GM21786 (cell line): ENCODE measurements around the gene FAM171A1.
"Not testable (repeated sequence)": the region's sequence is repeated elsewhere in the genome, so short reads cannot be mapped to it uniquely, and the experiment has no call there.

Experiments
- ATAC-seq: cut with Tn5 transposase; IDR thresholded peaks from one replicate; pipeline ENCODE4 v1.9.1; 2021; ENCODE audit not compliant: unreplicated experiment

FAM171A1 gene

DNA sequence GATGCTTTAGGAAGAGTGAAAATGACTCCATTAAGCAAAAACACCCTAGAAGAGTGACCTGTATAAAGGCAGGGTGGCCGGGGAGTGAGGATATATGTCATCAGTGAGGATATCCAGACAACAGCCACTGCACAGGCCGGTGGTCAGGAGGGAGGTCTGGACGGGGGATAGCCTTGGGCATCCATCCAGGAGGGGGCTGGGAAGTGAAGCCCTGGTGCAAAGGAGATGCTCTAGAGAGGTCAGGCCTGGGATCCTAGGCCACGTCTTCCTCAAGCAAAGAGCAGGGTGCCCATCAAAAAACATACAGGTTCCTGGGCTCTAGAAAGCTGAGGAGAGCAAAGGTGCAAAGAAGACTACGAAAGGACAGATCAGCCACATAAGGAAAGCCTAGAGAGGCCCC lies 25.6 kb downstream of the FAM171A1 start:
- no peak for ATAC-seq

DNA sequence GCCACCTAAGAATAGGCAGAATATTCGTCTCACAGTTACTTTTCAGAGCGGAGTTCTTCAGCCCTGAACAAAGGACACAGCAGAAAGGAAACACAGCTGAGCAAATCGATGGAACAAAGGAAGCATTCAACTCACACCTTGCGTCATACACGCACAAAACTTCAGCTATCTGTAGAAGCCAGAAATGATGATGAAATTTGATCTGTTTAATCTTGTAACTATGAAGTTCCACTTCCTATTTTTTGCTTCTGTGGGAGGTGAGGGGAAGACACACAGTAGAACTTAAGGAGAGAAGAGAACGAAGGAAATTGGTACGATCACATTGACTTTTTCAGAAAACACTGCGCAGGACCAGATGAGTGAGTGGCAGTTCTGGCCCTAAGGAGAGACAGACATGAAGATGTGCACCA lies 26.2 kb downstream of the FAM171A1 start:
- no peak for ATAC-seq

DNA sequence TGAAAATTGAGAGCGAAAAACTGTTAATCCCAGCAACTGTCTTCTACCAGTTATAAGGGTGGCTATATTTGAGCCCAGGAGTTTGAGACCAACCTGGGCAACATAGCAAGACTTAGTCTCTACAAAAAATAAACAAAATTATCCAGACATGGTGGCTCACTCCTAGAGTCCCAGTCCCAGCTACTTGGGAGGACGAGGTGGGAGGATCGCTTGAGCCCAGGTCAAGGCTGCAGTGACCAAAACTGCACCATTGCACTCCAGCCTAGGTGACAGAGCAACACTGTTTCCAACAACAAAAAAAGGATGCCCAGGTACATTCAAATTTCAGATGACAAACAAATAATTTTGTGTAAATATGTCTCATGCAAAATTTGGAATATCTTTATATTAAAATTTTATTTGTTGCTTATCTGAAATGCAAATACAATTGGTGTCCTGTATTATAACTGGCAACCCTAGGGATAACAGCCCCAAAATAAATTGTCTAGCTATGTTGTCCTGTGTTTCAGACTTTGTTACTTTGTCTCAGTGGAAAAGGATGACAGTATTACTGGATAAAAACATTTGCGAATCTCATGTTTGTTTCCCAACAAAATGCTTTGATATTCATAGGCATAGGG lies 26.7 kb downstream of the FAM171A1 start:
- no peak for ATAC-seq

DNA sequence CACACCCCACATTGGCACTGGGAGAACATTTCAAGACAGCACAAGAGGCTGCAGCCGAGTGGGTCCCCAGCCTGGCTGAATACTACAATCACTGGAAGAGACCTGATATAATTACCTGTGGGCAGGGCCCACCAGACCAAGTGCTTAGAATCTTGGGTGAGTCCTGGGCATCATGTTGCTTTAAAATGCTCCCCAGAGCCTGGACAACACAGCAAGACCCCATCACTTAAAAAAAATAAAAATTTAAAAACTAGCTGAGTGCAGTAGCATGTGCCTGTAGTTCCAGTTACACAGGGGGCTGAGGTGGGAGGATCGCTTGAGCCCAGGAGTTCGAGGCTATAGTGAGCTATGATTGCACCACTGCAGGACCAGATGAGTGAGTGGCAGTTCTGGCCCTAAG lies 28.1 kb downstream of the FAM171A1 start:
- no peak for ATAC-seq

GRCh38 chr10:15341502-15342128 lies 29.5 kb downstream of the FAM171A1 start:
- no peak for ATAC-seq

GRCh38 chr10:15339892-15340291 lies 31.2 kb downstream of the FAM171A1 start:
- no peak for ATAC-seq

- not testable (repeated sequence) for ATAC-seq
These were observed 33.6 kb downstream of the FAM171A1 start for GRCh38 chr10:15337441-15337923.

GRCh38 chr10:15336211-15336610 lies 34.9 kb downstream of the FAM171A1 start:
- no peak for ATAC-seq

DNA sequence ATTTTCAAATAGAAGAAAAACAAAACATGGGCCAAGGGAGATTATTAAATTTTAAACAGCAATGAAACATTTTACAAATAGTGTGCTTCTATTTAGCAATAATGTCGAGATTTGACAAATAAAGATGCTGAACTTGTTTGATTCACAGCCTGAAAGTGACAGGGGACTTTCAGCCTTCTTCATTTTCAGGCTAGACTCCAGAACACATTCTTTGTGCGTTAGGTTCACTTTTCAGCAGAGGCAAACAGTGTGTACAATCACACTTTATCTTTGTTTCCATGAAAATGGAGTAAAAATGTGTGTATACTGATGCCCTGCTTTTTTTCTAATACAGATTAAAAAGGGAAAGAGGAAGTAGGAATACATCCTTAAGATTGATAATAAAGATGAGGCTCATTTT lies 35.6 kb downstream of the FAM171A1 start:
- ATAC-seq = no peak

DNA sequence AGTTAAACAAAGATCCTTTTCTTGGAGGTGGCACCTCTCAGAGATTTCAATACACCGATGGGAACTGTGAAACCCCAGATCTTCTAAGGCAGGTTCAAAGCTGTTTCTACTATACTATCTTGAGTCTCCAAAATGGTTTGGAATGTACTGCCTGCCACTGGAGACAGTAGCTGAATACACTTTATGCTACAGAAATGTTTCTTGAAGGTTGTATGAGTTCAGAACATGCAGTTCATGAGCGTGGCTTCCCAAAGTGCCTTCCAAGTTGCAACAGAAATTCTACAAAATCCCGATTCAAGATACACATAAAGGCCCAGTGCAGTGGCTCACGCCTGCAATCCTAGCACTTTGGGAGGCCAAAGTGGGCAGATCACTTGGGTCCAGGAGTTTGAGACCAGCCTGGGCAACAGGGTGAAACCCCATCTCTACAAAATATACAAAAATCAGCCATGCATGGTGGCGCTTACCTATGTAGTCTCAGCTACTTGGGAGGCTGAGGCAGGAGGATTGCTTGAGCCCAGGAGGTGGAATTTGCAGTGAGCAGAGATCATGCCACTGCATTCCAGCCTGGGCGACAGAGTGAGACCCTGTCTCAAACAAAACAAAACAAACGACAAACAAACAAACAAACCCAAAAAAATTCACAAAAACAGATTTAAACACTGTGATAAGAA lies 36.3 kb downstream of the FAM171A1 start:
- no peak for ATAC-seq

- no peak for ATAC-seq
These were observed 37.0 kb downstream of the FAM171A1 start for GRCh38 chr10:15333909-15334649.

DNA sequence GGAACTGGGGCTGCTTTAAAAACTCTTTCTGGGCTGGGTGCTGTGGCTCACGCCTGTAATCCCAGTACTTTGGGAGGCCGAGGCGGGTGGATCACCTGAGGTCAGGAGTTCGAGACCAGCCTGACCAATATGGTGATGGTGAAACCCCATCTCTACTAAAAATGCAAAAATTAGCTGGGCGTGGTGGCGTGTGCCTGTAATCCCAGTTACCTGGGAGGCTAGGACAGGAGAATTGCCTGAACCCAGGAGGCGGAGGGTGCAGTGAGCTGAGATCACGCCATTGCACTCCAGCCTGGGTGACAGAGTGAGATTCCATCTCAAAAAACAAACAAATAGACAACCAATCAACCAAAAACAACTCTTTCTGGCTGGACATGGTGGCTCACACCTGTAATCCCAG lies 37.9 kb downstream of the FAM171A1 start:
- ATAC-seq = not testable (repeated sequence)

- ATAC-seq = no peak
These were observed 39.6 kb downstream of the FAM171A1 start for GRCh38 chr10:15331461-15331860.

DNA sequence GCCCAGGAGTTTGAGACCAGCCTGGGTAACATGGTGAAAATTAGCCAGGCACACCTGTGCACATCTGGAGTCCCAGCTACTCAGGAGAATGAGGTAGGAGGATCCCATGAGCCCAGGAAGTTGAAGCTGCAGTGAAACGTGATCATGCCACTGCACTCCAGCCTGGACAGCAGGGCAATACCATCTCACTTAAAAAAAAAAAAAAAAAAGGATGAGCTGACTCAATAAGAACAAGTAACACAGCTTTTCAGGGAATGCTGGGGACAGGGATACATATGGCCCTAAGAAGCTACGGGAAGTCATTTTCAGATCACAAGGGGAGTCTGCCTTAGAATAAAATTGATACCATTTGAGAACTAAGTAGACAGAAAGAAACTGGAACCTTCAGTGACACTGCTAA lies 41.7 kb downstream of the FAM171A1 start:
- ATAC-seq = no peak

GRCh38 chr10:15325944-15326284 lies 45.2 kb downstream of the FAM171A1 start:
- no peak for ATAC-seq

- no peak for ATAC-seq
These were observed 45.7 kb downstream of the FAM171A1 start for GRCh38 chr10:15325243-15325943.

DNA sequence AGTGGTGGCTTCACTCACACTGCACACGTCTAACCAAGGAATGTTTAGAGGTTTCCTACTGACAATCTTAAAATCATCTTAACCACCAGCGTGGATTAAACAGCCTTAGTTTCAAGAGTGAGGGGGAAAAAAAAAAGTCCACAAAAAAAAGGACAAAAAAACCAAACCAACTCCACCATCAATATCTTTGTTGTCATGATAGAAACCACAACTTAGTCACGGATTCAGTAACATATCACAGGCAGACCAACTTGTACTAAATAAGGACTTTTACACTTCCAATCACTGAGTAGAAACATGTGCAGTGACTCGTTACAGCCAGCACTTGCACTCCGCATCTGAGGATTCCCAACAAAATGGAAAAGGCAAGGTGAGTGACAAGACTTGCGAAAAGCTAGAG lies 46.5 kb downstream of the FAM171A1 start:
- ATAC-seq = no peak

GRCh38 chr10:15324113-15324512 lies 47.0 kb downstream of the FAM171A1 start:
- no peak for ATAC-seq

GRCh38 chr10:15322356-15322755 lies 48.7 kb downstream of the FAM171A1 start:
- no peak for ATAC-seq

DNA sequence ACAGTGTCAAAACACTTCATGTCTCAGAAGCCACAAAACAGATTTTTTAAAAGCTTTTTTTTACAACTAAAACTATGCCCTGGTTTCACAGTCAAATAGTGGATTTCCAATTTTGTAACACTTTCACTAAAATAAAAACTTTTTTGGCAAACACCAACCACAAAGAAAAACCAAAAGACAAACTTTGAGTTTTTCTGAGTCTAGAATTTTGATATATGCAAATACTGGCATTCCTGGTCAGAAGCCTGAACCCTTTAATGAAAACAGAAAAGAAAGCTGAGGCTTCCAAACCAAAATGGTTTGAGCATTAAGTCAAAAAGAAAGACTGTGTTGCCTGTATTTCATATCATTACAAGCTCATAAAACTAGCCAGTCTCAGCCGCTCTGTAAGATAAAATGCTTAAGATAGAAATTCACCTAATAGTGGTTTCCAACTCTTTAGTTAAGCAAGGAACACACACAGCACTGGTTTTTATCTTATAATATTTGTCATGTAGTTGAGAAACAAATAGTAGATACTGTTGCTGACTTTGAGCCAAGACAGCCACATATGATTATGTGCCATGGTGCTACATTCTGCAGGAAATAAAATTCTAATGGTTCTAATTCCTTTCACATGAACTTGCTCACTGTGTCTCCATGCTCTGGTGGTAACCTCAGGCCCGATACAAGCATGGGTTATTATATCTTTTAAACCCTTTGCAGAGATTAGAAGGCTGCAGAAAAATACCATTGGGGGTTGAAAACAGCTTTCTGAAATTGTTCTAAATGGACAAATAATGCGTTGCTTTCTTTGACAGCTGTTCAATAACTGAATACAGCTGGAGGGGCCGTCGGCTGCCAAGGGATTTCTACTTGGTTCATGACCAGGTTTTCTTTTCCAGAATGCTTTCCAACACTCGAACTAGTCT lies 49.4 kb downstream of the FAM171A1 start:
- ATAC-seq = no peak
